IPS DF 4.7 (cell line): ENCODE results near the gene EFHB.
"Not testable (repeated sequence)": the region's sequence is repeated elsewhere in the genome, so short reads cannot be mapped to it uniquely, and the experiment has no call there.

Source experiments
- DNase-seq: peaks from one replicate; pipeline ENCODE4 v3.0.0-alpha.2; 2013; ENCODE audit warnings: low spot score; ENCODE audit errors: extremely low read depth

EFHB gene, protein sequence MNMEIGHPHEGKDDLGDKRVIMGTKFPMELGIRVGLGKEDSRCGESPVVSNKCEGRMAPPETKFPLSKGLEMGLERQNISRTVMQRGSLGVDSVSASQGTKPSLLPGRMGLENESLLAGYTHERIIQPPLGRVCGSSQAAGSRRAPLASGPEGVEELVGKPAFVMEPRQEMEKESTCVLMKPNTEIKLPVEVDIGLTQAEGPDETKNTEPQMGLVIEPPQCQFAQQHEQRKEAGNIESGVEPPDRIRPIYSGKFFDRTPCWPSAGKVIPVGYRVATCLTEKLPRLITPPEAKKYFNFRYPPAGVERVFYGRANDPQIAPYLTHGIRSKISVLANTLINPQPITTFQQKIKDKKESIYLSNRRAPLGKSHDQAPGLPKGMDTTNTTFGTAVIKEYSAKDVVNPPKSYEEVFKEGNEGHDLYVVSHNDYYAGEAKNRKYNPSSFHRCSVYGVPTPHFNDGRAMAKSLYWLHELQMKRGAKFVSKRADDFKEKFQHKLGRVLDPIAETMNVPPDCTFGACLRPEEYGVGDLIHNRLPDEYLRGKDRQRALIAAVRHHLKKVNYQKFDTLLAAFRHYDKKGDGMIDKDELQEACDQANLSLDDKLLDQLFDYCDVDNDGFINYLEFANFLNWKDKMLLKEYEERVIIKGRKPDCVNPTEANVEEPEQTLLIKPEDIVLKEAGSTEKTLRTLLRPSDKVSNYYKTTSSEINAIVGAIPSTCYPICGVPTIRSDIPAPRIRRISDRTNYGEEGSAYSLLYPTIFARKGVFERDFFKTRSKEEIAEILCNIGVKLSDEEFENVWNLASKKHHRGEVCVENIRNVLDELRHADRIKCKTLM

DNA sequence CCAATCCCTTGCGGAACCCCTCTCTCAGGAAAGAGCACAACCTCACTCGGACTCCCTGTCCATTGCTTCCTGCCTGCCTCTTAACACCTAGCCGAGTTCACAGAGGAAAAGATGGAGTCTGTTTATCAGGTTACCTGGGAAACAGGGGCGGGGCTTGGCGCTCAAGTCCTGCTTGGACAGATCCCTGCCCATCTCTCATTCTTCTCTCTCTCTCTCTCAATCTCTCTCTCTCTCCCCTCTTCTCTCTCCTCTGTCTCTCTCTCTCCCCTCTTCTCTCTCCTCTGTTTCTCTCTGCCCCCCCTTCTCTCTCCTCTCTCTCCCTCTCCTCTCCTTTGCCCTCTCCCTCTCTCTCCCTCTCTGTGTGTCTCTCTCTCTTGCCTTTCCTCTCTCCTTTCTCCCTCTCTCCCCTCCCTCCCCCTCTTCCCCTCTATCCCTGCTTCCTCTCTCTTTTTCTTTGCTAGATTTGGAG lies at the start of gene EFHB:
EFHB (minus strand) TSS at position 120 of the 469 bp plus-strand sequence. CDS start 199 bp downstream, outside the sequence.
- no peak for DNase-seq

DNA sequence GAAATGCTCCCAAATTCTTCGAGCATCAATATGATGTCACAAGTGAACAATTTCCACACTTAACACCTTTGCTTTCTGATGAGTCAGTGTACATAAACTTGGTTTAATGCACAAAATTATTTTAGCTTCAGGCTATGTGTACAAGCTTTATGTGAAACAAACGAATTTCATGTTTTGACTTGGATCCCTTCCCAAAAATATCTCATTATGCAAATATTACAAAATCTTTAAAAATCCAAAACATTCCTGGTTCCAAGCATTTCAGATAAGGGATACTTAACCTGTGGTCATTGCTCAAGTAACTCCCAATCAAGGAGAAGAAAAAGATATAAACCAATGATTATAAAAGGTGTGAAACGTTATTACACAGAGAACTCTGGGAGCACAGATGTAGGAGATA lies 38.0 kb upstream of the EFHB start:
- DNase-seq, result no peak

DNA sequence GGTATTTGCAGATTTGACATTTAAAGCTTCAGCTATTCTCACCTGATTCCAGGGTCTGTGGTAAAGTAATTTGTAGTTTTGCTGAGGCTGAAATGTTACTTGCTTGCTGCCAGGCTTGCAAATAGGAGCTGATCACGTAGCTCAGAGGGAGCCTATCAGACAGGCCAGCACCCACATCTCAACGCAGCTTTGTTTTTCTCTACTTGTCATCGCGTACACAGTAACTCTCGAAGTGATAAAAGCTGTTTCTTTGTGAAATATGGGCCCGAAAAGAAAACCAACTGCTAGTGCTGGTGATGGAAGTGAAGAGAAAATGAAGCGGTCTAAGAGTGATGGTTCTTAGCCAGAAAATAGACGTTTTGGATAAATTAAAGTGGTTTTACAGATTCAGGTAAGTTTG lies 36.3 kb upstream of the EFHB start:
- no peak for DNase-seq

DNA sequence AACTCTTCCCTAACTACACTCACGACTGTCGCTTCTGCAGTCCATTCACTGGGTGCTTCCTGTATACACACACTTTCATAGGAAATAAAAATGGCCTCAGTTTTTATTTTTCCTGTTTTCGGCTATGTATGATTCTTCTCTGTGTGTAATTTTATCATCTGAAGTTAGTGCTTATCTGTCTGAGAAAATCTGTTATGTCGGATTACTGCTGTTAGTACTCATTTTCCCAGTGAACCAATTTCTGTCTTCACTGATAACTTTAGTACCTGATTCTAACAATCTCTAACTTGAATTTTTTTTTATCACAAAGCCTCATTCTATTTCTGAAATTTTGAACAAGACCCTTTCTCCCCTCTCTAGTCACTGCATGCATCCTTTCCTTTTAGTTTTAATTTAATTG lies 33.8 kb upstream of the EFHB start:
- no peak for DNase-seq

DNA sequence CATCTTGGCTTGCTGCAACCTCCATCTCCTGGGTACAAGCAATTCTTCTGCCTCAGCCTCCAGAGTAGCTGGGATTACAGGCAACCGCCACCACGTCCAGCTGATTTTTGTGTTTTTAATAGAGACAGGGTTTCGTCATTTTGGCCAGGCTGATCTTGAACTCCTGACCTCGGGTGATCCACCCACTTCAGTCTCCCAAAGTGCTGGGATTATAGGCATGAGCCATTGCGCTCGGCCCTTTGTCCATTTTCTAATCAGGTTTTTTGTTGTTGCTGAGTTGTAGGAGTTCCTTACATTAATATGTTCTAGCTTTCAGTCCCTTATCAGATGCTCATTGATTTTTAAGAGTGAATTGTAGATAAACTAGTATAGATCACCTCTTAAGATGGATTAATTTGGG lies 33.2 kb upstream of the EFHB start:
- DNase-seq, result no peak

DNA sequence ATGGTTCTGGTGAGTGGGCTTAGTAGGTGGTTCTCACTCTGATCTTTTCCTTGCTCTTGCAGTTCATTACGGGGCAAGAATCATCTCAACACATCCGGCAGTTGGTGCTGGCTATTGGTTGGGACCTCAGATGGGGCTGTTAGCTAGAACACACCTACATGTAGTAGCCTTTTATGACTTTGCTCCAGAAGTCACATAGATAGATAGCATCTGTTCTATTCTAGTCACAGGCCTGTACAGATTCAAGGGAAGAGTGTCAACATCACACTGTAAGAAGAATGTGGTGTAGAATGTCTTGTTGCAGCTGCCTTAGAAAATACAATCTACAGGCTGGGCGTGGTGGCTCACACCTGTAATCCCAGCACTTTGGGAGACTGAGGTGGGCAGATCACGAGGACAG lies 27.9 kb upstream of the EFHB start:
- DNase-seq, result no peak

DNA sequence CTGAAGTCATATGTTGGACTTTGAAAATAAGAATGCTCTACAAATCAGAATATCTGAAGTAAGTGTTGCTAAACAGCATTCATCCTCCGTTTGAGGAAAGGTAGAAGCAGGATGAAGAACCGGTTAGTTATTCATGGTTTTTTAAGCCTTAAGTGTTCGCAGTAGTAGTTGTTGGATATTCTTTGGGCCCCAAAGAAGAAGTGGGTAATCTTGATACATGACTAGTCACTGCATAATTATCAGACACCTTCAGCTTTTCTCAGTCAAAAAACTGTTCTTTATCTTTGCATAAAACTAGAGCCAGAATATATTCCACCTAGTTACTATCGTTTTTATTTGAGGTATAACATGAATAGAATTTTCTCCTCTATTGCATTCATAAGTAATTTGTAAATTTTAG lies 26.7 kb upstream of the EFHB start:
- no peak for DNase-seq

DNA sequence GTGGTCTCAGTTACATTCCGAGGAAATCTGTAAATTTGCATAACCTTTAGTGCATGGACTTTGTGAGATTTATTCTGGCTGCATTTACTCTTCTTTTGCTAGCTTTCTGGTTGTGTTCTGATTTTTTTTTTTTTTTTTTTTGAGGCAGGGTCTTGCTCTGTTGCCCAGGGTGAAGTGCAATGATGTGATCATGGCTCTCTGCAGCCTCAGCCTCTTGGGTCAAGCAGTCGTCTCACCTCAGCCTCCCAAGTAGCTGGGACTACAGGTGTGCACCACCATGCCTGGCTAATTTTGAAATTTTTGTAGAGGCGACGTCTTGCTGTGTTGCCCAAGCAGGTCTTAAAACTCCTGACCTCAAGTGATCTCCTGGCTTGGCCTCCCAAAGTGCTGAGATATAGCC lies 25.5 kb upstream of the EFHB start:
- no peak for DNase-seq

DNA sequence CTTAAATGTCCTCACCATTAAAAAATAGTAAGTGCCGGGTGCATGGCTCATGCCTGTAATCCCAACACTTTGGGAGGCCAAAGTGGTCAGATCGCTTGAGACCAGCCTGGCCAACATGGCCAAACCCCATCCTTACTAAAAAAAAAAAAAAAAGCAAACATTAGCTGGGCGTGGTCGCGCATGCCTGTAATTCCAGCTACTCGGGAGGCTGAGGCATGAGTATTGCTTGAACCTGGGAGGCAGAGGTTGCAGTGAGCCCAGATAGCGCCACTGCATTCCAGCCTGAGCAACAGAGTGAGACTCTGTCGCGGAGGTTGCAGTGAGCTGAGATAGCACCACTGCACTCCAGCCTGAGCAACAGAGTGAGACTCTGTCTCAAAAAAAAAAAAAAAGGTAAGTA lies 23.3 kb upstream of the EFHB start:
- DNase-seq, result not testable (repeated sequence)

DNA sequence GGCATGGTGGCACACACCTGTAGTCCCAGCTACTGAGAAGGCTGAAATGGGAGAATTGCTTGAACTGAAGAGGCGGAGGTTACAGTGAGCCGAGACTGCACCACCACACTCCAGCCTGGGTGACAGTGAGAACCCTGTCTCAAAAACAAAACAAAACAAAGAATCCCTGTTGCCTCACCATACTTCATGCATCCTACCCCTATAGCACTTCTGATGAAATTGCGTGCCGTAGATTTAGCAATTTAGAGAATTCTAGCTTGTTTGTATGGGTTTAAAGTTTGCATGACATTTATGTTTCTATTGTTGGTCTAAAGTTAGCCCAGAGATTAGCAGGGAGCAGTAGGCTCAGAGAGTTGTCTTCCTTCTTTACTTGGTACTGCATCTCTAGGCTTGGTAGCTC lies 20.7 kb upstream of the EFHB start:
- DNase-seq, result no peak

DNA sequence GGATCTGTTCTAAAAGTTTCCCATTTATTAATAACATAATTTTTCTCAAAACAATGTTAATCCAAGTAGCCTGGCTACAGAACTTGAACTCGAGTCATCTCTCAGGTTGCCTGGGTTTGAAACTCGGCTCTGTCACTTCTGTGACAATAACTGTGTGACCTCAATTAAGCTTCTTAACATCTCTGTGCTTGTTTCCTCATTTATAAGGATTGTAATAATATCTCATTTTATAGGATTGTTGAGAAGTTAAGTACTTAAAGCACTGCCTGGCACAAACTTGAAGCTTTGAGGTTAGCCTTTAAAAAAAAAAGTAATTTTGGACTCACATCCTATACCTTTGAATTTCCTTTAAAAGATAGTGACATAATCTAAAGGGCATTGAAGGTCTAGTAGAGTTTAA lies 16.3 kb upstream of the EFHB start:
- no peak for DNase-seq

DNA sequence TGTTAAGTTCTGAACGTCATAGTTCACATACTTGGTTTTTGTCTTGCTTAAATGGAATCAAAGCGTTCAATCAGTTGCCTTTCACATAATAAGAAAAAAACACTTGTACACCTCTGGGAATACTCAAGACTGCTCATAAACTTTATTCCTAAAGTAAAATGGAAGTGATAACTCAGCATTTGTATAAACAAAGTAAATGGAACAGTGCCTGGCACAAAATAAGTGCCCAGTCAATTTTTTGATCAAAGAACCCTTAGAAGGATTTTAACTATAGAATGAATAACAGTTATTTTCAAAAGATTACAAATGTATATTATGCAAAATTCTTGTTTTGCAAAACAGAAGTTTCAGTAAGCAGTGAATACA lies 14.2 kb upstream of the EFHB start:
- no peak for DNase-seq

DNA sequence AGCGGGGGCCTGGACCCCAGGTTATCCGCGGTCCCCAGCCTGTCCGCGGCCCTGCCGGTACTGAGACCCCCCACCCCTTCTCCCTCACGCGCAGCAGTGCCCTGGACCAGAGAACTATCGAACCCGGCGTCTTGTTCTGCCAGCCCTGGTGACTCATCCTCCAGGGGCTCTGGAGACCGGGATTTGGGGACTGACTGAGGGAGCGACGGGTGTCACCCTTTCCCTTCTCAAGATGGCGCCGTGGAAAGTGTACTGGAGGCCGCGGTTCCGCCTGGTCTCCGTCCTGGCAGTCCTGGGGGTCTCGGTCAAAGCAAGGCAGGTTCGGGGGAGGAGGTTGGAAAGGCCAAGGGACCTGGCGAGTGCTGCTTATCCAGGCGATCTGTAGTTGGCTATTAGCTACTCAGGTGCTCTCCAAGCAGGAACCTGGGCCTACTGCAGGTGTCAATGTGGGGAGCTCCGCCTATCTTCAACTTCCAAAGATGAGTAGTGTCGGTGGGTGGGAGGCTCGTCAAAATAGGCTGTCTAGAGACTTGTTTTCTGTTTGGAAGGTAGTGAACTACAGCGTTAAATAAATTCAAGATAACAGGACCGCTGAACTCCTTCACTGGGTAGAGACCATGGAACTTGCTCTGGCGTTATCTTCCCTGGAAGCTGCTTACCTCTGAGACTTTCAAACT lies 13.7 kb upstream of the EFHB start:
- DNase-seq, result no peak

DNA sequence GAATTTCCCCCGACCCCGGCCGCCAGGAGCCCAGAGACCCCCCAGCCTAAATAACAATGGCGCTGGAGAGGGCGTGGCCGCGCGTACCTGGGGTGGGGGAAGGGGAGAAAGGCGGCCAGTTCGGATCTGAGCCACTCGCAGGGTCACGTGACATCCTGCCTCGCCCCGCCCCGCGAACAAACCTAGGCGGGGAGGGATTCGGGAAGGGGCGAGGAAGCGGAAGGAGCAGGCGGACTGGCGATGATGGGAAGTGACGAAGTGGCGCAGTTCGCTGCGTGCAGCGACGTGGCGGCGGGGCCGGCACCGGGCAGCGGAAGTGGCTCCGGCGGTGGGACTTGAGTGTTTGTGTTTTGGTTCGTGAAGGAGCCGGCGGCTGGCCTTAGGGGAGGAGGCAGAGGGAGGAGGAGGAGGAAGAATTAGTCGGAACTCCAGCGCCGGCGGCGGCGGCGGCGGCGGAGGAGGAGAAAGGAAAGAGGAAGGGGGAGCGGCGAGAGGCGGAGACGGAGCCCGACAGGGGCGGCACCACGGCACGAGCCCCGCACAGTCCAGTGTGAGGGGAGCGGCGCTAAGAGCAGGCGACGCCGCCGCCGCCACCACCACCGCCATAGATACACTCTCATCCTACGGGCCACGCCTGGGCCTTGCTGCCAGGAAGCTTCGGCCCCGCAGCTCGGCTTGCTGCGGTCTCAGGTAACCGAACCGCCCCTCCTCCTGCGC lies 13.0 kb upstream of the EFHB start, which contains the start of gene RAB5A:
RAB5A (plus strand) TSS at position 266 of the 717 bp plus-strand sequence. CDS start 3,802 bp downstream, outside the sequence.
- DNase-seq, result peak; percentile 90

DNA sequence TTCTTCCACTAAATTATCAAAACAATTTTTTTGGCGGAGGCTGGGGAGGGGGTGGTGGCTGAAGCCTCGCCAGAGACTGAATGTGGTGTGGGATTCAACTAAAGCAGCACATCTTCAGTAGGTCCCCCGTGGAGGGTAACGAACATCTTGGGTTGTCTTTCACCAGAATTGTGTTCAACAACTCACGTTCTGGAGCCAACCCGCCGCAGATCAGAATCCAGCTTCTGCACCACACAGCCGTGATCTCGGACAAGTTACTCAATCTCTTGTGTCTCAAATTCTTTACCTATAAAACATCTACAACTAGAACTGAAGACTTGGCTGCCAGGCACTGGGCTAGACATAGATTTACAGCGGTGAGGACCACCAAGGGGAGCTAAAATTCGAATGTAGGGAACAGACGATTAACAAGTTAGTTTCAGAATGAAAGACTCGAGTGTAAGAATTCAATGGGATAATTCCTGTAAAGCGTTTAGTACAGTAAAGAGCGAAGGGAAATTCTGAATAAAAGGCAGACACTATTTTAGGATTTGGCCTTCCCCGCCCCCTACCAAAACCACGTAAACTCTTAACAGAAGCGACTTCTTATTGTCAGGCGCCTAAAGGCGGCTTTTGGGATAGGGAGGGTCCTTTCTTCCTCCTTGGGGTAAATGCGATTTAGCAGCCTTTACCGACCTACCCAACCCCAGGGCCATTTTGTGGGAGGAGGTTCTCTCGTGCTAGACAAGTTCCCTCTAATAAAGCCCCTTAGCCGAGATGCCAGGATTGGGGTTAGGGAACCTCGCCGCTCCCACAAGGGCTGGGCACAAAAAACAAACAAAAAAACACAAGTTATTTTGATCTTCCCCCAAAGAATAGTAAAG lies 12.2 kb upstream of the EFHB start:
- no peak for DNase-seq

DNA sequence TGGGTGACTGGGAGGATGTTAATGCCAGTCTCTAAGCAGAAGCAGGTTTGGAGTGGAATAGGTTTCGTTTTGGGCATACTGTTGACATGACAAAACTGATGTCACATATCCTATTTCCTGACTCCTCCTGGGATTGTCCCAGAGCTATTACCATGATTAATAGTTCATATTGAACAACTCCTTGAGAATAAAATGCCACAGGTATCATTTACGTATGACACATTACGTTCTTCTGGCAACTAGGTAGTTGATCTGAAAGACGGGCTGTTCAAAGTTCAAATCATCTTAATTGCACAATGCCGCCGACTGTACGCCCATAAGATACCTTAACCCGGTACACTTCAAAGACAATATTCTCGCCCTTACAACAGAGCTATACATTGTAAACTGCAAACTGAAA lies 11.5 kb upstream of the EFHB start:
- no peak for DNase-seq

DNA sequence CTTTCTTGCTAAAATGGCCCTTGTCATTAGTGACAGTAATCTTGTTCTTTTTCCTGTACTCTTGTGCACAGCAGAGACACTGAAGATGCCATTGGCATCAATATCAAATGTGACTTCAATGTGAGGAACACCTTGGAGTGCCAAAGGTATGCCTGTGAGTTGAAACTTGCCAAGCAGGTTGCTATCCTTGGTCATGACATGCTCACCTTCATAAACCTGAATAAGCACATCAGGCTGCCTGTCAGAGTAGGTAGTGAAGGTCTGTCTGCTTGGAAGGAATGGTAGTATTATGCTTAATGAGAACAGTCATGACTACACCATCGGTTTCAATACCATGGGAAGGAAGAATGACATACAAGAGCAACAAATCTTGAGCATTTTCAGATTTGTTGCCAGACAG lies 6.6 kb upstream of the EFHB start:
- no peak for DNase-seq

DNA sequence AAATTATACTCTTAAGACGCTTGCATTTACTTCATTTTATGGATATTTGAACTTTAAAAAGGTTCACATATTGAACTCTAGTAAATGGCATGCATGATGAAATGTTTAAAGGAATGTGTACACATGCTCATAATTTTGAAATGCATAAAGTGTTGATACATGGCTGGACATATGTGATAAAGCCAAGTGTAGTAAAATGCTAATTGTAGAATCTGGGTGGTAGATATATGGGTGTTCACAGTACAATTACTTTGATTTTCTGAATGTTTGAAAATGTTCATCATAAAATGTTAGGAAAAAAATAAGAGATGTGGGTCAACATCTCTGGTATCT lies 4.2 kb upstream of the EFHB start:
- DNase-seq, result no peak

DNA sequence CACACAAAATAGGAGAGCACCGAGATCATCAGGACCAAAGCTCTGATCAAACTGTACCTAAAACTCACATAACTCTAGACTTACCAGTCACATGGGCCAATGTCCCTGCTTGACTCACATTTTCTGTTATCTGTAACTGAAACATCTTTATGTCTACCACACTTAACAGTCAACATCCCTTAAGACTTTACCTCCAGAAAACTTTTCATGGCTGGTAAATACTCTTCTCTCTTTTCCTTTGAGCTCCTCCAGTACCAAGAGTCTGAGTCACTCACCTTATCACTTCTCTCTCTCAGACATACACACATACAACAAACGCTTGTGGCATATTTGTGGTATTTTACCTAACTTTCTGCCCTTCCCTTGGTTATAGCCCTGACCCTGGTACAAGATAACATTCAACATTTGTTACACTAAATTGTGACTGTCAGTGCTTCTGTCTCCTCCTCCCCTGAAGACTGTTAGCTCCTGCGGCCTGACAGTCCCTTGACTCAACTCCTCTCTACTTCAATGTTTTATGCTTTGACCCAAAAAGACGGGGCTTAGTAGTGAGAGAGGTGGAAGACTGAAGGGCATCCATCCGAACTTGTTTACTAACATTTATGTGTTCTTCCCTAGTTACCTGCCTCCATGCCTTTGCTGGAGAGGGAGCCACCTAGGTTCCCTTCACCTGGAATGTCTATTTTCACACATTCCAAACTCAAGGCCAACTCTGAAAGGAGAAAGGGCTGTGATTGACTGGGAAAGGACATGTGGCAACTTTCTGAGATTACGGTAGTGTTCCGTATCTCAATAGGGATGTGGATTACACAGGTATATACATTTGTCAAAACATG lies 3.7 kb upstream of the EFHB start:
- no peak for DNase-seq

DNA sequence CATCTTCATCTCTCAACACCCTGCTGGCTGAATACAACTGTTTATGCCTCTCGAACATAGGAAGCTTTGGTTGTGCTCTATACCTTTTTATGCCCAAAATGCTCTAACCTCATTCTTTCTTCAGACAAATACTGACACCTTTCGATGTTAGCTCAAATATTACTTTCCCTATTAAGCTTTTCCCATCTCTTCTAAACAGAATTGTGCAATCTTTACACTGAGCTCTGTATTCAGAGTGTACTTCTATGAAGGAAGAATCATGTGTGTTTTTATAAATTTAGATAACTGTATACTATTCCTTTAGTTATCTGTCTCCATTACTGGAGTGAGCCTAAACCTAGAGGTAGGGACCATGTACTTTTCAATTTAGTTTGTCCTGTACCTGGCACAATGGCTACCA lies 1.6 kb downstream of the EFHB start:
- no peak for DNase-seq
